Activated CD4-positive, CD25-positive, alpha-beta regulatory T cell treated with anti-CD3 and anti-CD28 coated beads, Interleukin-2, amount 50 U/mL, for 24 hours (primary cell): ENCODE measurements around the gene CAMSAP1.
"Not testable (repeated sequence)": the region's sequence is repeated elsewhere in the genome, so short reads cannot be mapped to it uniquely, and the experiment has no call there.

ENCODE experiments used
- ATAC-seq, 2 donors: fragments of 150-1000 bp; cut with Tn5 transposase; one replicate each; pipeline ENCODE4 v1.10.0; 2021; ENCODE audit warnings: mild to moderate bottlenecking in 1 of 2, moderate library complexity in 1 of 2

Gene CAMSAP1

DNA sequence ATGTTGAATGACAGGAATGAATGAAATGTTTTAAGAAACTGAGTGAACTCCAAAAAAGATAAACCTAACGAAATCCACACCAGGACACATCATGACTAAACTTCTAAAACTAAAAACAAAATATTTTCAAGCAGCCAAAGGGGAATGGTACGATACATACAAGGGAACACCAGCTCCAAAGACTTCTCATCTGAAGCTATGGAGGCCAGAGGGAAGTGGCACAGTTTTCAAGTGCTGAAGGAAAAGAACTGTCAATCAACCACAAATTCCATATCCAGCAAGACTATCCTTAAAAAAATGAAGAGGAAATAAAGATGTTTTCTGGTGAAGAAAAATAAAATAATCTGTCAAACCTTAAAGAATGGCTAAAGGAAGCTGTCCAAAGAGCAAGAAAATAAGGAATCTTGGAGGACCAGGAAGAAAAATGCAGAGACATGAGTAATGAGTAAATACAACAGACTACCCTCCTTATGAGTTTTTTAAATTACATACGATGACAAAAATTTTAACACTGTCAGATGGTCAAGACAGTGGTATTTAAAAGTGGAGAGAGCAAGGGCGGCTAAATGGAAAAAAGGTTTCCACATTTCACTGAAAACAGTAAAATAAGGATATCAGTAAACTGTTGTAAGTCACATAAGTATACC is 12.0 kb downstream of the CAMSAP1 start:
- ATAC-seq: no peak

DNA sequence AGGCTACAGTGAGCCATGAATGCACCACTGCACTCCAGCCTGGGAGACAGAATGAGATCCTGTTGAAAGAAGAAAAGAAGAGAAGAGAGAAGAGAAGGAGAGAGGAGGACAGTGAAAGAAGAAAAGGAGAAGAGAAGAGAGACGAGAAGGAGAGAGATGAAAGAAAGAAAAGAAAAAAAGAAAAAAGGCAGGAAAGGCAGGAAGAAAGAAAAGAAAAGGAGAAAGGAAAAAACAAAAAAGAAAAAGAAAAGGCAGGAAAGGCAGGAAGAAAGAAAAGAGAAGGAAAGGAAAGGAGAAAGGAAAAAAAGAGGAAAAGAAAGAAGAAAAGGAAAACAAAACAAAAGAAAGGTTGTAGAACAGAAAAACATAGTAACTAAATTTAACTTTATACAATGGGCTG is 14.2 kb downstream of the CAMSAP1 start:
- no peak for ATAC-seq

DNA sequence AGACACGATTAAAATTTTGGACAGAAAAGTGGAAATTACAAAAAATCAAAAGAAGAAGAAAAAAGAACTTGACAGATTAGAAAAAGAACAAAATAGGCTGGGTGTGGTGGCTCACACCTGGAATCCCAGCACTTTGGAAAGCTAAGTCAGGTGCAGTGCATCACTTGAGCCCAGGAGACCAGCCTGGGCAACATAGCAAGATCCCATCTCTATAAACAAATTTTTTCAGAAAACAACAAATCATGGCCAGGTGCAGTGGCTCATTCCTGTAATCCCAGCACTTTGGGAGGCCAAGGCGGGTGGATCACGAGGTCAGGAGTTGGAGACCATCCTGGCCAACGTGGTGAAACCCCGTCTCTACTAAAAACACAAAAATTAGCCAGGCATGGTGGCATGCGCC is 15.0 kb downstream of the CAMSAP1 start:
- not testable (repeated sequence) for ATAC-seq

DNA sequence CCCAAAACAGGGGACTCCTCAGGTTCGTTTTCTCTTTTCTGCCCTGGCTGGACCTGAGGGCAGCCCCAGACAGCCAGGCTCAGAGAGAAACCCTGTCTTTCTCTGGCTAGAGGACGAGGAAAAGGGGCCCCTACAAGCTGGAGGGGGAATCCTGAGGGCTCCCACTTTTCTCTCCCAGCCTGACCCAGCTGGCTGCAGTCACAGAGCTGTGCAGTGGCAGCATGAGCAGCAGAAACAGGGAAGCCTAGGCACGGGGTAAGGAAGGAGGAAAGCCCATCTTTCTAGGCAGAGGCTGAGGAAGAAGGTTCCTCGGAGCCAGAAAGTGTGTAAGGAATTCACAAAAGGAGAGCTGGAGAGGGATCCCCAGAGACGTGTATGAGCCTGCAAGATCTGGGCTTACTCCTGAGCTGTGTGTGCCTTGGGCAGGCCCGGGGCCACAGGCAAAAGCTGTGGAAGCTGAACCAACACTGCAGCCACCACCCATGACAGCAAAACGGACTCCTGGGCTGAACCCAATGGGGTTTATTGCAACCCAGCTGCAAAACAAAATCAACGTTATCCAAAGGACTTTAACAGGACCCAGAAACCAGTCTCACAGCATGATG is 16.2 kb downstream of the CAMSAP1 start:
- ATAC-seq: no peak

DNA sequence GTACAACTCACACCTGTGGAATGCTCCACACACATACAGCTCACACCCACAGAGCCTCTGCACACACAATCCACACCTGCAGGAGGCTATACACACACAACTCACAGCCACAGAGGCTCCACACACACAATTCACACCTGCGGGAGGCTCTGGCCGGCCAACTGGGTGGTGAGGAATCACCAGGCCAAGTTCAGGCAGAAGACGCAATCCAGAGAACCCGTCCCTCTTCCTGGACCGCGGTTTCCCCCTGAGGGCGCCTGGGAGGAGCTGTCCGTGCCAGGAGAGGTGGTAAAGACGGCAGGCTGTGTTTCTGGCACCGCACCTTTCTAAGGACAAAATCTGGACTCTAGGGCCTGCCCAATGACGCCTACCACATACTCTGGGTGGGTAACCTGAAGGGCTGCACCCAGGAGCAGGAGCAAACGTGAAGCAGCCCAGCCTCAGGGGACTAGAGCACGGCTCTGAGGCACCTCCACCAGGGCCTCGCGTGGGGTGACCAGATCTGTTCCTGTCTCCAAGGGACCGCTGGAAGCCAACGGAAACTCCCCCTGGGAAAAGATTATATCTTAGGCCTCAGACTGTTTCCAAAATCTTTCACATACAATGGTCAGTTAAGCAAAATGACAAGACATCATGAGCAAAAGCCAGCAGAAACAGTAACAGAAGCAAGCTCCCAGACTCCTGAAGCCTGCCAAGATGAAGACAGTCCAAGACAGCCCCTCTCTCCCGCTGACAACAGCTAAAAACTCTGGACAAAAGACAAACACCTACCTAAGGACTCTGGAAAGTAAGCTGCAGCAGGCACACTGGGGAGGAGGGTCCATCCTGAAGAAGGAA is 16.9 kb downstream of the CAMSAP1 start:
- no peak for ATAC-seq

DNA sequence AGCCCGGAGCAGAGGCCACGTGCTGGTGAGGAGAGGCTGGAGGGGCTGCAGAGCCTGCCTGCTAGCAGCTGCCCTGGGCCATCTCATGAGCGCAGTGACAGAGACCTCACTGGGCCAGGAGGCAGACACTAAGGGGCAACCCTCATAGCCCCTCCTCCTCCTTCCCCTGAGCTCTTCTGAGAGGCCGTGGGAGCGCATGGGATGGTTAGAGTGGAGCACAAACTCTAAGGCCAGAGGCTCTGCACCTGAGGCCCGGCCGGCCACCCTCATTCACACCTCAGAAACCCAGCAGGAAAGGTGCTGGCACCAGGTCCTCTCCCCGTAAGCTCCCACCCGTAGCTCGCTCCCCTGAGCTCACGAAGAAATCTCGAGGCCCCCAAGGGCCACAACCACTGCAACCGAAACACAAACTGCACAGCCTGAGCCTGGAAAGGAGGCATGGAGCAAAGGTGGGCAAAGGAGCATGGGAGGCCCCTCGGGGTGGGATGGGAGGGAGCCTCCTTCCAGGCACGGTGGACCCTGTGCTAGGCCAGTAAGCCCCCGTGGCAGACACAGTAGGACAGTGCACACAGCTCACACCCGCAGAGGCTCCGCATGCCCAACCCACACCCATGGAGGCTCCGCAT is 17.7 kb downstream of the CAMSAP1 start:
- no peak for ATAC-seq

DNA sequence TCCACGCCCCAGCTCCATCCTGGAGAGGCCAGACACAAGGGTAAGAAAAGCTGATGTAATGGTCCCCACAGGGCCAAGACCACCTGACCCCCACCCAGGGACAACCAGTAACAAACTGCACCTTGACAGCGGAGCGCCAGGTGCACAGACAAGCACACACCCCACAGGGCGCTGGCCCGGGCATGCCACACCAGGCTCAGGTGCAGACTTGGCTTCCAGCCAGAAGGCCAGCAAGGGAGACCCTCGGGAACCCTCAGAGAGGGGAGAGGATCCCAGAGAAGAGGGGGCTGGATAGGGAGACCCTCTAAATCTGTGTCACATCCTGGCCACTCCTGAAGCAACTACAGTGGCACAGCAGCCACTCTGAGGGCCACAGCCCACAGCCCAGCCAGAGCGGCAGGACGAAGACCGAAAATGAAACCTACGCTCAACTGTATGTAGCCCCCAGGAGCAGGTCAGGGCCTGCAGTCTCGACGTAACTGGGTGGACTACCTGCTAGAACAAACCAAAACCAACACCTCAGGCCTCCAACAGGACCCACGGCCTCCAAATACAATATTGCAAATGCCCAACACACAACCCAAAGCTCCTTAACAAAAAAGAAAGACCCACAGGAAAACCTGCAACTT is 18.5 kb downstream of the CAMSAP1 start:
- ATAC-seq: no peak

DNA sequence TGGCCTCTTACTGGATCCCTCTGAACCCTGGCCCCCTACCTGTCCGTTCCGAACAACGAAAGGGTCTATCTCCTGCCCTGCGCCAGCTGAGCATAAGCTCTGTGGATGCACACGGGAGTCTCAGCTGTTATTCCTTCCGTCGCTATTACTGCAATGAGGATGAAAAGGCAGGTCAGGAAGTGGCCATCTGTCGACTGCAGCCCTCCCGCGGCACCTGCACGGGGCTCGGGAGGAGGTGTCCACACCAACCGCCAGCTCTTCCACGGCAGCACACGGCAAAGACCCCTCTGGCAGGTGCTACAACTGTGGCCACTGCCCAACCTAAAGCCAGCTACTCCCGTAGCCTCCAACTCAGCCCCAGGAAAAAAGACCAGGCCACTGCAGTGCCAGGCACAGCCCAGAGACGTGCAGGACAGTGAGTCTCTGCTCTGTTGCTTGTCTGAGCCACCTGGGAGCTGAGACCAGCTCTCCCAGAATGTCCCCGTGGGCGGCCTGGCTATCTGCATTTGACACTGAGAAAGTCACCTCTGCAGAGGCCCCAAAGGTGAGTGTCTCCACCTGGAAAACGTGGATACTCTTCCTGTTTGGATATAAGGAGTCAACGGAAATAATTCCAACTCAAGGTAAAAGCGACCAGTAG is 19.1 kb downstream of the CAMSAP1 start:
- no peak for ATAC-seq

DNA sequence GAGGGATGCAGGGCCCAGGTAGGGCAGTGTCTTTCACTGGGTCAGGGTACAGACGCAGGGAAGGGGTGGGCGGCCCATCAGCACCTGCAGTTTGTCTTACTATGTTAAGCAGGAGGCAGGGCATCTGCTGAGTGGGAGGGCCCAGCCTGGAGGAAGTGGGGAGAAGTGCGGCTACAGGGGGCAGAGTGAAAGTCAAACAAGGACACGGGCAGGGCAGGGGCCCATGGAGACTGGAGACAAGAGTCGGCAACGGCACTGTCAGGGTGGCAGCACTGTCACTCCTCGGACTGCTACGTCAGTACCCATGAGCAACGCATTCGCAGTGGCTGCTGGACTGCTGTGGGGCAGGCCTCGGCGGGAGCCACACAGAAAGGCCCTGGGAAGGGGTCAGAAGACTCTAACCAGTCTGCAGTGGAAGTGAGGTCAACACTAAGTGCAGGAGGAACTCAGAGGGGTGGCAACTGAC is 19.7 kb downstream of the CAMSAP1 start:
- ATAC-seq: peak; percentile 69 to 77

DNA sequence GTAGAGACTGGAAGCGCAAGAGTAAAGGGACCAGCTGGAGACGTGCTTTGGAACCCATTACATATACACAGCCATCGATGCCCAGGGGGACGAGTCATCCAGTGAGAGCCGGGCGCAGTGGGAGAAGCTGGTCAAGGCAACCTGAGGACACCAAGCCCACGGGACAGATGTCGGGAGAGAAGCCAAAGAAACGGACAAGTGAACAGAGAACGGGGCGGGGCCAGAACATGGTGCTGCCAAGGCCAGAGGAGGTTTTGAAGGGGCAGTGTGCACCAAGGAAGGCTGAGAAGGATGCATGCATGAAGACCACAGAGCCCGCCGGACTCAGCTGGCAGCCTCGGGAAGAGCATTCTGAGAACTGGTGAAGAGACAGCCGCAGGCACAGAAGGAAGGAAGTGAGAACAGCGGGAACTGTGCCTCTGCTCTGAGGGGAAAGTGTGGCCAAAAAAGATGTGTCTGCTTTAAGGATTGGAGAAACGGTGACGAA is 20.3 kb downstream of the CAMSAP1 start:
- no peak for ATAC-seq

DNA sequence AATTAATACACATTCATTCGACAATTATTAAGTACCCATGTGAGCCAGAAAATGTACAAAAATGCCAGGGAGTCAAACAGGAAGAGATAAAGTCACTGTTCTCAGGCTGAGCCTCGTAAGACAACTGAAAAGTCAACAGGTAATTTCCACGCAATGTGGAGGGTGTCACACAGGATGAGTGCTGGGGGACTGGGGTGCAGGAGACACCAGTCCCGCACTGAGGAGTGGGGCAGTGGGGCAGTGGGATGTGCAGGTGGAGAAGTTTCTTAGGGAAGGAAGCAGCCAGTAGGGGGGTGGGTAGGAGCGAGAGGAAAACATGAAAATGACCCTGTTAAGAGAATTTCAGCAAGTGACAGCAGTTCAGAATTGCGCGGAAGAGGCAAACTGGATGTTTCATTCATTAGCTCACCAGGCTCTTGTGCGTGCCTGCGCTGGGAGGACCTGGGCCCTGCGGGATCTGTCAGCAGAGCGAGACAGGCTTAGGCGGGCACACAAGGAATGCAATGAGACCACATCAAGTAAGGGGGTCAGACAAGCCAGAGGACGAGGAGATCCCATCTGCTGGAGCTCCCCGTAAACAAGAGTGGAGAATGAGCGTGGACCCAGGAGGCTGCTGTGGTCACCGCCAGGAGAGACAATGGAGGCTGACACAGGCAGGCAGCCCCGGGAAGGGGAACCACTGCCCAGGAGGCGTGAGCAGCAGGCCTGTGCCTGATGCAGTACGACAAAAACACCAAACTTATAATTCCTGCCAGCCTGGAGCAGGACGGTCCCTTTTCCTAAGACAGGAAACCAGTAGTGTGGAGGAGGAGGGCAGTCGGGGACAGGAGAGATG is 21.0 kb downstream of the CAMSAP1 start:
- no peak for ATAC-seq

DNA sequence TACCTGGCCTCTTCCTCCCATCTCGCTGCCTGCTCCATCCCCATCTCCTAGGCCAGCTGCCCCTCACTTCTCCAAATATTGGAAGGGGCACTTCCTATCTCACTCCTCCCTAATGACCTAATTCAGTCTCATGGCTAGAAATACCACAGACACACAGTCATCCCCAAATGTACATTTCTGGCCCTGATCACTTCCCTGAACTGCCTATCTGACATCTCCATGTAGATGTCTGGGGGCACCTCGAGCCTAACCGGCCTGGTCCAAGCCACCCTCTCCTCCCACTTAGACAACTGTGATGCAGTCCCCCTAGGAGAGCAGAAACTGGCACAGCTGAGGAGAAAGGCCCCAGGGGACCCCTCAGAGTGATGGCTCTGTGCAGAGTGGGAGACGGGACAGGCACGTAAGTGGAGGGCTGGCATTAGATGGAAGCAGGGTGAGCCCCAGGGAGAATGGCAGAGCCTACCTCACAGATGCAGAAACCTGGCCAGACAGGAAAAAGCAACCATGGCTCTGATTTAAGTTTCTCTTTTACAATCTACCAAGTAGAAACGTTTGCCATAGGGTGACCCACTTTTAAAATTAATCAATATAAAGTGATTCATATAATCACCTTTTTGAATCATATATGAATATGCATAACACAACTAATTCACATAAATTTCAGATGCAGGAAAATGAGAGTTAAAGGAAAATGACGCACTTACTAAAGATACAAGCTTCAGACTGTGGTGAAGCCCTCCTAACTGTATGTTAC is 22.1 kb downstream of the CAMSAP1 start:
- ATAC-seq: peak; percentile 52 to 66

DNA sequence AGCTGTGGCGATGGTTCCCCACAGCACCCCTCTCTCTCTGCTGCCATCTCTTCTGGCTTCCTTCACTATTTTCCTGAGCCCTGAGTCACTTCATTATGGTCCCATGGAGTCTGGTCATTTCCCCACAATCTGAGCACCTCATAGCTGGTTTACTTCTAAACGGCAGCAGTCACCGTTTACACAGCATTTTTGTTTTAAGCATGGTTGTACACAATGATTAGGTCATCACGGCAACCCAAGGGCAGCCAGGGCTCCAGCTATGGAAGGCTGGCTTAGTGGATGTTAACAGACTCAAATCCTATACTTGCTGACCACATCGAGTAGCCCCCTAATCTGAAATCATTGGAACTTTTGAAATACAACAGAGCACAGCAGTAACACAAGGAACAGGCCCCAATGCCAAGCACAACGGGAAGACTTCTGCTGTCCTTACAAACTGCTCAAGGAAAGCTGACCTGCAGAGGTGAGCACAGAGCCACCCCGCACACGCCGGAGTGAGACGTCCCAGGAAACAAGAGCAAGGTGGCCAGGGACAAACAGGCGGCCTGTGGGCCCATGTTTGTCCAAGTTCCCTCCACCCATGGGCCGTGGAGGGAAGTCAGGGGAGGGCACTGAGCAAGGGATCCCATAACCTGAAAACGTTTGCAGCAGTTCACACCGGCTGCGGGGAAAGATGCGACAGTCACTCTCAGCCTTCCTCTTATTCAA is 22.9 kb downstream of the CAMSAP1 start:
- no peak for ATAC-seq

DNA sequence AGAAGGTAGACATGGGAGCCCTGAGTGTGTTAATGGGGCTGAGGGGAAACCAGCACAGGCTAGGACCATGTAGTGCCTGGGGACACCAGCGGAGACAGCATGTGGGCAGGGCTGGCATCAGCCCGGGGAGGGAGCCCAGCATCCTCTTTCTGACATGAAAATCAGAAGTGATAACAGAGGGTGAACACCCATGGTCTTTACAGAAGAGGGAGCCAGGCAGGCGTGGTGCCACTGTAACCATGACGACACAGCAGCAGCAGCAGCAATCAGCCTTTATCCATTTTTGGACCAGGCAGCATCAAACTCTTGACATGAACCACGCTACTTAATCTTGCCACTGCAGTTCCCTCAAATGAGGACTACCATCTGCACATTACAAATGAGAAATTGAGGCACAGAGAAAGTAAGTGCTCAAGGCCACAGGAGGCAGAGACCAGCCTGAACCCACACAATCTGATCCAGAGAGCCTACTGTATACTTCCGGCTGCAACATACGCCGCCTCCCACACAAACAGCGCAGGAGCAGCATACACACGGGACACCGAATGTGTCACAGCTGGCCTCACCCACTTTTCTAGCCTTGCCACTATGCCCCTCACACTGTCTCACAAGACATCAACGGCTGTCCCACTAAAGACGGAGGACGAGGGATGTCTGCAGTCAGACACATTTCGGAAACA is 23.8 kb downstream of the CAMSAP1 start:
- peak in 1 of 2 donors; percentile 12 for ATAC-seq

DNA sequence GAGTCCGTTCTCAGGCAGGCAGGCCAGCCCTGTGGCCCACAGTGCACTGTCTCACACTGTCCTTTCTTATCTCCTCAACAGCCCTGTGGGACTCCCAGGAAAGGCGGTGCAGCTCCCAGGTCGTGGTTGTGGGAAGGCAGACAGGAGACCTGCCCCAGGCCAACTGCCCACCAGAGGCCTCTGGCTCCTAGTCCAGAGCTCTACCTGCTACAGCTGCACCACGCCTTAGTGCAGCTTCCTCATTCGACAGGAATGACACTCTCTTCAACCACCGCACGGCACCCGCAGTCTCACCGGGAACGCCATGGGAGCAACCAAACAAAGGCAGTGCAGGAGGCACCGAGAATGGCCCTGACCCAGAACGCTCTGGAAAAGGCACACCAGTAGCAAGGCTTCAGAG is 25.3 kb downstream of the CAMSAP1 start:
- no peak for ATAC-seq

DNA sequence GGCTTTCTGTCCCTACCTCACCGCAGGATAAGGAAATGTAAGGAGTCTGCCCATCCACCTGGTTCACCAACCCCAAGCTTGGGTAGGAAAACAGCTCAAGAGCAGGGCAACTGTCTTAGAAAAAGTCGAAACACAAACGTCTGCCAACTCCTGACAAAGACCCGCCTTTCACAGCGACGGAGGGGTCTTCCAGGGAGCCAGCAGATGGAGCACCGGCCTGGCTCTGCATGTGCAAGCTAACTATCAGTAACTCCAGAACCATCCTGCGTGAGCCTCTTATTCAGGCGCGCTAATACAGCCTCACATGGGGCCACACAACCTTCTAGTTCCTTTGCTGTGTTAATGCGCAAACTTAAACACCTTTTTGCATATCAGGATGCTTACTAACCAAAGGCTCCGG is 26.9 kb downstream of the CAMSAP1 start:
- ATAC-seq: no peak

DNA sequence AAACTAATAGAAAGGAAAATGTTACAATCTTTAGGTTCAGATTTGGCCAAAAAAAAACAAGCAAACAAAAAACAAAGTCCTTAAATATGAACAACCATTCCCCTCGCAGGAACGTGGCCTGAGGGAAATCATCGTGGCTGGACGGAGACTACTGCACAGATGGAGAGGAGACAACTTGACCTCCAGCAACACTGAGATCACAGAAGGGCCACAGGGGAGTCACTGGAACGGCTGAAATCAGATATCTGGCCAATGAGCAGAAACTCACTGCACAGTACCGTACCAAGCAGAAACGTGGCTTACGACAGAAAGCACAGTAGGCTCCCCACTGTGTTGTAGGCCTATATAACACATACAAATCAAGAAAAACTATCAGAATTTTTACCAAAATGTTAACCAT is 27.7 kb downstream of the CAMSAP1 start:
- no peak for ATAC-seq

DNA sequence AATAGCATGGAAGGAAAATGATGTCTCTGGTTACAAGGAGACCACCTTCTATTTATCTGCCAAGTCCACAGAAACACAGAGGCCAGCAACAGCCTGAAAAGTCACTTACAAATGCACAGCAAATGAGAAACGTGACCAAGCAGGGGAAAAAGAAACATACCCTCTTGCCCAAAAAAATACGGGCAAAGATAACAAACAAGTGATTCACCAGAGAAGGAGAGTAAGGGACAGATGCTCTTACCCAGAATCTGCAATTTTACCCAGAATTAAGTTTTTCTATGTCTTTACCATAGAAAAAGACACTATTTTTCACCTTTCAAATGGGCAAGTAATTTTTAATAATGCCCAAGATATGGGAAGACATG is 28.1 kb downstream of the CAMSAP1 start:
- no peak for ATAC-seq

DNA sequence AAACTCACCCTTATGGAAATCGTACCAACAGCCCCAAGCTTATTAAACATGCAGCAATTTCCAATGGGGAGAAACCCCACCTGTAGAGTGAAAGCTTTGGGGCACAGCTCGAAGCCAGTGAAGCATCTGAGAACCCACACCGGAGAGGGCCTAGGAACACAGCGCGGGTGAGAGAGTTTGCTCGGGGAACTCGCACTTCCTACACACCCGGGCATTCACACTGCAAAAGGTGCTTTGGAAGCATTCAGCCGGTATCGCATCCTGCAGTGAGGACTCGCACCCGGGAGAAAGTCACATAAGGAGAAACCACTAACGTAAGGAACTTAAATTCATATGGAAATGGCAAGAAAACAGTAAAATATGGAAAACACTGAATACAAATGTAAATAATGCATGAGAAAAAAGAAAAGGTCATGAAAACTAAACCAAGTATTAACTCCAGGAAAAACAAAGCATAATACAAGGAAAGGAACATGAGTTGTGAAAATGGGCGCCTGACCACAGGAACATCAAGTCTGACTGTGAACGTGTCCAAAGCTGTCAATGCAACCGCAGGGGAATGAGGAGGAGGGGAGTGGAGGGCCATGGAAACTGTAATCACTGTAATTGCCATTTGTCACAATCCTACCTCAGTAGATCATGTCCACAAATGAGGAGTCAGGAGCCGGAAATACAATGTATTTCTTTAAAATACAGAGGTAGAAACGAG is 28.7 kb downstream of the CAMSAP1 start:
- ATAC-seq: no peak
